Liver (tissue), 9 donors: ENCODE data around the gene CTSA. TPM values are rescaled to one million over a fixed set of nuclear protein-coding genes. Genes with fewer than 3 reads are reported as not detected.

Experiments used
- DNase-seq: peaks from one replicate; pipeline ENCODE4 v3.0.0-alpha.2; 2017; ENCODE audit warnings: low spot score
- H3K27ac ChIP-seq, 2 donors: one replicate each; pipeline ENCODE4 v1.7.0; 2013; ENCODE audit warnings: inconsistent platforms in 2 of 2, low read length in 2 of 2, control low read depth in 1 of 2, low read depth in 1 of 2, mild to moderate bottlenecking in 1 of 2
- H3K27me3 ChIP-seq, 4 donors: one replicate each; pipeline versions ENCODE4 v1.6.1 to v1.7.0; 2013; ENCODE audit warnings: low read length in 3 of 4, inconsistent platforms in 1 of 4, mild to moderate bottlenecking in 1 of 4, moderate library complexity in 1 of 4; ENCODE audit not compliant: control insufficient read depth in 4 of 4, insufficient read depth in 4 of 4
- H3K36me3 ChIP-seq, 4 donors: one replicate each; pipeline versions ENCODE4 v1.6.1 to v1.7.0; 2013; ENCODE audit warnings: low read length in 3 of 4, mild to moderate bottlenecking in 3 of 4, low read depth in 1 of 4, moderate library complexity in 1 of 4; ENCODE audit not compliant: control insufficient read depth in 4 of 4, insufficient read depth in 3 of 4
- H3K4me1 ChIP-seq, 4 donors: one replicate each; pipeline versions ENCODE4 v1.6.1 to v1.7.0; 2013; ENCODE audit warnings: low read length in 3 of 4, mild to moderate bottlenecking in 3 of 4, moderate library complexity in 1 of 4; ENCODE audit not compliant: control insufficient read depth in 4 of 4, insufficient read depth in 4 of 4
- H3K4me3 ChIP-seq, 3 donors: one replicate each; pipeline versions ENCODE4 v1.6.1 to v1.7.0; 2013; ENCODE audit warnings: low read length in 3 of 3, control low read depth in 1 of 3, low read depth in 1 of 3, mild to moderate bottlenecking in 1 of 3
- H3K9ac ChIP-seq, 2 donors: one replicate each; pipeline ENCODE4 v1.7.0; 2013; ENCODE audit warnings: low read length in 2 of 2, mild to moderate bottlenecking in 2 of 2, moderate library complexity in 2 of 2, control low read depth in 1 of 2, low read depth in 1 of 2
- H3K9me3 ChIP-seq, 4 donors: one replicate each; pipeline versions ENCODE4 v1.6.1 to v1.7.0; 2013; ENCODE audit warnings: low read length in 3 of 4; ENCODE audit not compliant: control insufficient read depth in 4 of 4
- ATF3 ChIP-seq: IDR thresholded peaks from 2 replicates; pipeline ENCODE4 v1.6.1; 2016; ENCODE audit warnings: antibody characterized with exemption
- CTCF ChIP-seq: fragments of 150-350 bp; IDR thresholded peaks from 2 replicates; pipeline ENCODE4 v1.5.1; 2017; ENCODE audit warnings: improper control_type of control experiment, low read depth, low read length; ENCODE audit not compliant: missing input control
- EGR1 ChIP-seq, 2 donors: IDR thresholded peaks; 2 replicates each; pipeline ENCODE4 v1.6.1; 2016 to 2018; ENCODE audit warnings: antibody characterized with exemption in 2 of 2, low read depth in 2 of 2
- FOXA1 ChIP-seq: IDR thresholded peaks from 2 replicates; pipeline ENCODE4 v1.6.1; 2016; ENCODE audit warnings: antibody characterized with exemption
- FOXA2 ChIP-seq: IDR thresholded peaks from 2 replicates; pipeline ENCODE4 v1.6.1; 2016; ENCODE audit warnings: antibody characterized with exemption
- GABPA ChIP-seq, 2 donors: IDR thresholded peaks in 1 of 2; conservative IDR thresholded peaks in 1 of 2; 2 replicates each; pipeline ENCODE4 v1.6.1; 2016; ENCODE audit warnings: antibody characterized with exemption in 2 of 2, mild to moderate bottlenecking in 1 of 2, moderate library complexity in 1 of 2
- HNF4A ChIP-seq, 2 donors: conservative IDR thresholded peaks; 2 replicates each; pipeline ENCODE4 v1.6.1; 2016; ENCODE audit warnings: antibody characterized with exemption in 2 of 2, mild to moderate bottlenecking in 2 of 2
- HNF4G ChIP-seq: IDR thresholded peaks from 2 replicates; pipeline ENCODE4 v1.6.1; 2016; ENCODE audit warnings: antibody characterized with exemption
- JUND ChIP-seq, 2 donors: IDR thresholded peaks; 2 replicates each; pipeline ENCODE4 v1.6.1; 2016; ENCODE audit warnings: antibody characterized with exemption in 2 of 2
- MAX ChIP-seq: IDR thresholded peaks from 2 replicates; pipeline ENCODE4 v1.6.1; 2016; ENCODE audit warnings: antibody characterized with exemption
- NR2F2 ChIP-seq: IDR thresholded peaks from 2 replicates; pipeline ENCODE4 v1.6.1; 2016; ENCODE audit warnings: antibody characterized with exemption
- RAD21 ChIP-seq, 2 donors: IDR thresholded peaks; 2 replicates each; pipeline ENCODE4 v1.6.1; 2016; ENCODE audit warnings: antibody characterized with exemption in 2 of 2, mild to moderate bottlenecking in 2 of 2
- REST ChIP-seq: IDR thresholded peaks from 2 replicates; pipeline ENCODE4 v1.6.1; 2016; ENCODE audit warnings: antibody characterized with exemption, mild to moderate bottlenecking
- RXRA ChIP-seq, 2 donors: IDR thresholded peaks; 2 replicates each; pipeline ENCODE4 v1.6.1; 2017 to 2018; ENCODE audit warnings: antibody characterized with exemption in 2 of 2, mild to moderate bottlenecking in 1 of 2
- SP1 ChIP-seq: IDR thresholded peaks from 2 replicates; pipeline ENCODE4 v1.6.1; 2018; ENCODE audit warnings: antibody characterized with exemption, mild to moderate bottlenecking
- TAF1 ChIP-seq: conservative IDR thresholded peaks from 2 replicates; pipeline ENCODE4 v1.6.1; 2016; ENCODE audit warnings: antibody characterized with exemption, mild to moderate bottlenecking
- YY1 ChIP-seq: IDR thresholded peaks from 2 replicates; pipeline ENCODE4 v1.6.1; 2016; ENCODE audit warnings: antibody characterized with exemption, mild to moderate bottlenecking
- ZBTB33 ChIP-seq: IDR thresholded peaks from 2 replicates; pipeline ENCODE4 v1.6.1; 2016; ENCODE audit warnings: antibody characterized with exemption
- WGBS: extraction: QIAGEN DNeasy Blood & Tissue Kit; methylation state at CpG from one replicate; pipeline ENCODE4 v1.1.7; 2013; 5-methylcytosine and 5-hydroxymethylcytosine counted together
- polyA plus RNA-seq, 2 donors: library from polyadenylated mRNA; stranded (reverse) in 1 of 2; unstranded in 1 of 2; fragments of 200-250 nt in 1 of 2; fragments of >200 nt in 1 of 2; fragmentation: Nextera tagmentation in 1 of 2; extraction: Ambion mirVana in 1 of 2; gene quantifications; one replicate each; pipeline versions ENCODE4 v1.2.1 to v1.2.3, GENCODE V29; 2013 to 2015
- total RNA-seq, 2 donors: library from RNA; depleted of rRNA; stranded (reverse); fragments of >200 nt; gene quantifications; one replicate each; pipeline ENCODE4 v1.2.3, GENCODE V29; 2014
- donor health status: healthy.
- donor health status: healthy.
- donor health status: healthy.
- donor health status: healthy.
- donor health status: healthy.

CTSA gene
- total and polyA plus RNA-seq, 4 donors = 45.6 to 151 (median 76.4) TPM

- no peak for TF ChIP-seq FOXA2
- no peak for TF ChIP-seq ATF3
- peak in 1 of 2 donors; percentile 7 for TF ChIP-seq RXRA (IDR thresholded peaks at IDR 0.05)
- no peak for TF ChIP-seq YY1
- no peak for TF ChIP-seq EGR1 (IDR thresholded peaks at IDR 0.05; ENCODE audit: low read depth in 2 of 2)
- no peak for TF ChIP-seq HNF4G
- TF ChIP-seq SP1 = peak; percentile 47
- TF ChIP-seq CTCF = no peak
- no peak for TF ChIP-seq GABPA (IDR thresholded peaks at IDR 0.05 in 1 of 2, conservative IDR thresholded peaks at IDR 0.05 in 1 of 2)
- TF ChIP-seq JUND (IDR thresholded peaks at IDR 0.05) = no peak
- no peak for TF ChIP-seq REST
- peak; percentile 25 for TF ChIP-seq MAX
- TF ChIP-seq FOXA1 = no peak
- no peak for TF ChIP-seq RAD21 (IDR thresholded peaks at IDR 0.05)
- TF ChIP-seq ZBTB33 = no peak
- no peak for TF ChIP-seq TAF1
- TF ChIP-seq HNF4A (conservative IDR thresholded peaks at IDR 0.05) = no peak
- peak; percentile 86 for TF ChIP-seq NR2F2
- Histone ChIP-seq H3K36me3 (no peaks in the 10 kb centered on the region), H3K4me1 (peaks cover 0 to 16% (median 2%) of the 10 kb centered on the region in 4 donors), H3K9me3 (no peaks in the 10 kb centered on the region), H3K27ac (peak overlapping the region; percentile 54 to 64), H3K9ac (no peak overlapping the region), H3K4me3 (no peak overlapping the region), H3K27me3 (no peaks in the 10 kb centered on the region)
- WGBS = 76% methylated on average over 5 of the region's 5 CpGs
- no peak for DNase-seq
Observed at GRCh38 chr20:45918182-45918737, 27.1 kb downstream of the CTSA start.
